NCI-H446 (cell line): ENCODE measurements around the gene TDRD1.

Experiments used
- DNase-seq, 2 experiments: peaks; one replicate each; lab custom pipeline; 2025; lab: John Stamatoyannopoulos, UW

The TDRD1 gene

GRCh38 chr10:114174695-114175188, 4.4 kb upstream of the TDRD1 start:
- DNase-seq, result no peak

DNA sequence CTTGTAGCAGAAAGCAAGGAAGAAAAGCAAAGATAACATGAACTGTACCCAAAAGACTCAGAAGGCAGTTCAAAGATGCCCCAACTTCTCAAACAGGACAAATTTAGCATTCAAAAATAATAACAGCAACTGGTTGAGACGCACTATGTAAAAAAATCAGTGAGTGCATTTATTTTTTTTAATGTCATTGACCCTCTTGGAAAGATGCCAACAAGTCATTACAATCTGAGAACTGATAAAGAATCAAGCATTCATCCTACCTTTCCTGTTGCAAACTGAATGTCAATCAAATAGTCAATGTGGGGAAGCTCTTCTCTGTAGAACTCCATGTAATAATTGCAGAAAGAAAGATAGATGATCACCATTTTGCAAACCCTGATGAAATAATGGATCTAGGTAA, 3.5 kb upstream of the TDRD1 start:
- no peak for DNase-seq

DNA sequence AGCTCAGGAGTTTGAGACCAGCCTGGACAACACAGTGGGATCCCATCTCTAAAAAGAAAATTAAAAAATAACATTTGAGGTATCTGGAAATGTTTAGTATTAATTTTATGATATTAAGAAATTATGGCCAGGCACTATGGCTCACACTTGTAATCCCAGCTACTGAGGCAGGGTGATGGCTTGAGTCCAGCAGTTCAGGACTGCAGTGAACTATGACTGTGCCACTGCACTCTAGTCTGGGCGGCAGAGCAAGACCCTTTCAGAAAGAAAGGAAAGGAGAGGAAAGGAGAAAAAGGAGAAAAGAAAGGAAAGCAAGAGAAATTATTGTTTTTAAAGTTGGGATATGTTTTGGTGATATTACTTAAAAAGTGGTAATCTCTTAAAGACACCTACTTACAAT, 2.6 kb upstream of the TDRD1 start:
- DNase-seq, result no peak

GRCh38 chr10:114179747-114180146, 594 bp downstream of the TDRD1 start:
- DNase-seq, result no peak

DNA sequence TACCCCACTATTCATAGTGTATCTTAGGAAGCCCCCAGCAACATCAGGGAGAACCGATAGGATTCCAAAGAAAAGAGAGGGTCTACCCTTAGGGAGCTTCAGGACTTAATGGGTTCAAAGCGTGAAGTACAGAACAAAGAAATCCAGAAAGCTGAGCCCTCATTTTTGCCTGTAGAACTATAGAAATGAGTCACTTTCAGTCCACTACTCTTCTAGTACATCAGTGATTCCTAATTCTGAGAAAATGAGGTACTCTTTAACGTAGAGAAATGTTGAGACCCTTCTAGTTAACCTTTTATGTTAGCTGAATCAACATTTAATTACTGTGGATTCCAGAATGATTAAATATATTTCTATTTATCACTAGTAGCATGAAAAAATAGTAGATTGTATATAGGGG, 1.8 kb downstream of the TDRD1 start:
- DNase-seq, result no peak

DNA sequence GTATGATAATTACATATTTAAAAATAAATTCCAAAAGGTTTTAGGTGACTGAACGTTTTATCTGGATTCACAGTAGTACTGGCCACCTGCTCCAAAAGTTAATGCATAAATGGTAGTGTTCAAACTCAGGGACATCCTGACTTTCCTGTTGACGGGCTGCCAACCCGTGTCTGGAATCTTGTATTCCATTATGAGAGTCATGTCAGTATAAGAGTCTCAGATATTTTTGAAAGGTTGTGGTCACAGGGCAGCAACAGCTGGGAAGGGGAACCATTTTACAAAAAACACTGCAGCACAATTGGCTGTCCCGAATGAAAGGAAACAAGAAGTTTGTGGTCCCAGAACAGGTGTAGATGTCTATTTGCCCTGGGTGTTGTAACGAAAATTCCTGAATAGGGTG, 2.8 kb downstream of the TDRD1 start:
- DNase-seq, result no peak

DNA sequence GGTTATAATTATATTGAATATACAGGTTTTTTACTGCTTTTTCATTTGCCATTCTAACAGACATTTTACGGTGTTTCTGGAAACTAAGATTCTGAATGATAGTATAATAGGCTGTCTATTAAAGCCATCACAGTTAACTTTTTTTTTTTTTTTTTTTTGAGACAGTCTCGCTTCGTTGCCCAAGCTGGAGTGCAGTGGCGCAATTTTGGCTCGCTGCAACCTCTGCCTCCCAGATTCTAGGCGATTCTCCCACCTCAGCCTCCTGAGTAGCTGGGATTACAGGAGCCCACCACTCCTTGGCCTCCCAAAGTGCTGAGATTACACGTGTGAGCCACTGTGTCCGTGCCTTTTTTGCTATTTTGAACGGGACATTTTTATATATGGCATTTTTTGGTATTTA, 4.4 kb downstream of the TDRD1 start:
- DNase-seq, result no peak

DNA sequence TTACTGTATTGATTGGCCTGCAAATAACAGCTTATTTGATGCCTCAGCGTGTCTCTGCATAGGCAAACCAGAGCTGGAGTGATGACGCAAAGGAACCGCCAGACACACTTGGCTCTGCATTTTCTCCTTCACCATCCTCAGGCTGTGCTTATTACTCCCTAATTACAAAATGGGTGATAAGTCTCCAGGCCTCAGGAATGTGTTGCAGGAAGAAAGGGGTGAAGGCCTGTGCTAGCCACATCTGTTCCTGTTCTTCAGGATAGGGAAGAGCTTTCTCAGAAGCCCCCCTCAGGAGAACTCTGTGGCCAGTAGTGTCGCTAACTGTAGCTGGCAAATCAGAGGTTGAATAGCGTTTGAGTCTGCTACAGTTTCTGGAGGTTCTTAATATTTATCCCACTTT, 5.1 kb downstream of the TDRD1 start:
- DNase-seq, result no peak

DNA sequence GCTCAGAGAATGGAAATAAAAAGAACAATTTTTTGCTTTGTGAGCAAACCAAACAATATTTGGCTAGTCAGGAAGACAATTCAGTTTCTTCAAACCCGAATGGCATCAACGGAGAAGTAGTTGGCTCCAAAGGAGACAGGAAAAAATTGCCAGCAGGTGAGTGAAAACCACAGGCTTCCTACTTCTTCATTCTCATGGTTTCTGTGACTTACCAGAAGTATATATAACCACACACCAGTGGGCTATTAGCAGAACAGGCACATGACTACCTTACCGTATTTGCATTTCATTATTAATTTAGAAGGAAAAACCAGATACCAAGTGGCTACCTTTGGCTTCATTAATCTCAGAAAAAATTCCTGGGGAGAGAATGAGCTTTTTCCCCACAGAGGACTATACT, 8.8 kb downstream of the TDRD1 start:
- DNase-seq, result no peak

DNA sequence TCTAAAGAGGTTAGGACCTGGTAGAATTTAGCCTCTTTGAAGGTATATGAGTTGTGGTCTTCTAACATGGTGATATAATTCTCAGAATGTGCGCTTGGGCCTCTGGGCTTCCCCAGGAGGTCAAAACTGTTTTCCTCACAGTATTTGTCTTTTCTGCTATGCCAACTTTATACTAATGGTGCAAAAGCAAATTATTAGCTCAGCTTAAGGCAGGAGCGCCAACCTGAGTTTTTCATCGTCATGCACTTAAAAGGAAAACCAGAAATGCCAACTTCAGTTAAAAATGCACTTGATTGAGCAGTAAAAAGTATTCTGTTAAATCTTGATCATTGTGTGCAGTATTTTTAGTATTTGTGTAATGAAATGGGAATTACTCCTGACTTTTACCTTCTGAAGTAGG, 9.7 kb downstream of the TDRD1 start:
- DNase-seq, result no peak

- DNase-seq, result no peak
These were observed 10.5 kb downstream of the TDRD1 start for GRCh38 chr10:114189700-114190099.

DNA sequence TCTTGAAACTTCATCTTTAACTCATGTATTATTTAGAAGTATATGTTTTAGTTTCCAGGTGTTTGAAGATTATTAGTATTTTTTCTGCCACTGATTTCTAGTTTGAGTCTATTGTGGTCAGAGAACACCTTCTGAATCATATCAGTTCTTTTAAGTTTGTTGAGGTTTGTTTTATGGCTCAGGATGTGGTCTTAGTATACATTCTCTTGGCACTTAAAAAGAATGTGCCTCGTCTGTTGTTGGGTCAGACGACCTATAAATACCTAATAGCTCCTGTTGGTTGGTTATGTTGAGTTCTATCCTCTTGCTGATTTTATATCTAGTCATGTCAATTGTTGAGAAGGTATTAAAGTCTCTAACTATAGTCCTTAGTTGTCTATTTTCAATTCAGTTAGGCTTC, 15.9 kb downstream of the TDRD1 start:
- no peak for DNase-seq

DNA sequence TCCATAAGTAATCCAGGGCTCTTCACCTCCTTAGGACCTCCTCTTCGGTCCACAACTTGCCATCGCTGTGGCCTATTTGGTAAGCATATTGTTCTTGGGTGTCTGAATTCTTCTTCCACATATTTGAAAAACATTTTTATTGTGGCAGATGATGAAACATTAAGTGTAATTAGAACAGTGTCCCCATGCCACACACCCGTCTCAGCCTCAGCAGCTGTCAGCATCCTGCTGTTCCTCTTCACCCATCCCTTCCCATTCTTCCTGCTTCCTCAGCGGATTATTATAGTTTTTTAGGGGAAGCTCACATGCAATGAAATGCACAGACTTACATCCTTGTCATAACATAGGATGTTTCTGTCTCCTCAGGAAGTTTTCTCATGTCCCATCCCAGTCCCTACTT, 20.1 kb downstream of the TDRD1 start:
- DNase-seq, result no peak

- DNase-seq, result no peak
These were observed 23.7 kb downstream of the TDRD1 start for GRCh38 chr10:114202812-114203211.

DNA sequence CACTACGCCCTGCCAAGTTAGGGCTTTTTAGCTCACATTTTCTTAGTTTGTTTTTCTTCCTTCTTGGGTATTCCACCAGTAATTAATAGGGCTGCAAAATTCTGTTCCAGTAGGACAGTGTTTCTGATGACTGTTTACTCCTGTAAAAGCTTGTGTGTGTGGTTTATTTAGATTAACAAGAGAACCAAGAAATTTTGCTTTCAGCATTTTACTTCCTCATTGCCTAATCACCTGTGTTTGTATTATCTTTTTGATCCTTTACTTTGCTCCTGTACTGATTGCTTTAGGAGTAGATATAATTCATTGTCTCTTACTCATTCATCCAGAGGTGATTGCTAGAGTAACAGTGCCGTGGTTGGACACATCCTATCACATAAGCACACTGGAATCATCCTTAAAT, 27.7 kb downstream of the TDRD1 start:
- DNase-seq, result no peak

DNA sequence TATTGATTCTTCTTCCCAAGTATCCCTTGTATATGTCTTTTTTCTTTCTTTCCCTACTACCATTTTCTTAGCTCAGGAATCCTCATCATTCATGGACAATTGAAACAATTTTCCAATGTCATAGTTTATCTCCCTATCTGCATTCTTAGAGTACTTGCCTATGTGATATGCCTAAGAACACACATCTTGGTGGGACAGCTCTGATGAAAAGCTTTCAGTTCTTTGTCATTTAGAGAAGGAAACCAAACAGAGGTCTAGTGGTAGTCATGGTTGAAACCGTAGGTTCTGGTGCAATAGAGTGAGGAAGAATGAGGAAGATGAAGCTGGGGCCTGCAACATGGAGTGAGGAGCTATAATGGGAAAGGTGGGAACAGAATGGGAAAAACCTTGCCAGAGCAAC, 28.2 kb downstream of the TDRD1 start:
- no peak for DNase-seq

DNA sequence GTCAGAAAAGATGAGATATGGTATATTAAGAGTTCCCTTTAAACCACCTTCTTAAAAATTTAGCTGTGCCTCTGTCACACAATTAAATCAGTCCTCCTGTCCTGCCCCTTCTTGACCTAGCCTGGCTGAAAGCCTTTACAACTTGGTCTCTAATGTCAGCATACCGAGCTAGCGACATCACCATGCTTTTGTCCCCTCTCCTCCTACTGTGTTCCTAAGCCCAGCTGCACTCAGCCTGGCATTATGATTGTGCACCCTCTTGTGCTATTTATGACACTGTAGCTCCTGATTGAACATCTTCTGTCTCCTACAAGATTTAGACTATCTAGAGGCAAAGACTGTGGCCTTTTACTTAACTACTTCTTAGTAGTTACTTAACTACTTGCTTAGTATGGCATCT, 29.2 kb downstream of the TDRD1 start:
- no peak for DNase-seq

DNA sequence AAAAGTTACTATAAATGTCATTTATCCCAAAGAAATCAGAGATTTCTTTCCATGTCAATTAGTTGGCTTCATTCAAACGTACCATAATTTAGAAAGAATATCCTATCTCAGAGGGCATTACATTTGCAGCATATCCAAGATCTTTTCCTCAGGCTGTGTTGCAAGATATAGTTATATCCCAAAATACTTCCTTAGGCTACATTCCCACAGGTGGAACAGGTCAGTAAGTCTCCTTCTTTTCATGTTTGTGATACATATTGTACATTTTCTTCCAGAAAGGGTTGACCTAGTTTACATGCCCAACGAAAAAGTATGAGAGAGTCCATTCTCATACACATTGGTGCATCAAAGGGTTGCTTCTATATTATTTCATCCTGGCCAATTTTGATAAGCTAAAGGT, 33.0 kb downstream of the TDRD1 start:
- DNase-seq, result no peak

DNA sequence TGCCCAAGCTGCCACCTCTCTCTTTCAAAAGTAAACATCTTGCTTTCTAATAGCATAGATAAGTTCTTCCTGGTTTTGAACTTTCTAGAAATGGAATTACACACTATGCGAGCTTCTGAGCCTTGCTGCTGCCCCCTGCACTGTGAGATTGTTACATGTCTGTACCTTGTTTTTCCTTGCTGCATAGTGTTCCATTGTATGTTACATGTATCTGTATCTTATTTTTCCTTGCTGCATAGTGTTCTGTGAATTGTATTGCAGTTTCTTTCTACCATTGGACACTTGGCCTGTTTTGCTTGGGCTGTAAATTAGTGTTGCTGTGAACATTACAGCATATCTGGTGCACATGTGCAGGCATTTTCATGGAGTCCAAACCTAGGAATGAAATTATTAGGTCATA, 35.9 kb downstream of the TDRD1 start:
- no peak for DNase-seq

- DNase-seq, result no peak
These were observed 41.1 kb downstream of the TDRD1 start for GRCh38 chr10:114220281-114220680.

DNA sequence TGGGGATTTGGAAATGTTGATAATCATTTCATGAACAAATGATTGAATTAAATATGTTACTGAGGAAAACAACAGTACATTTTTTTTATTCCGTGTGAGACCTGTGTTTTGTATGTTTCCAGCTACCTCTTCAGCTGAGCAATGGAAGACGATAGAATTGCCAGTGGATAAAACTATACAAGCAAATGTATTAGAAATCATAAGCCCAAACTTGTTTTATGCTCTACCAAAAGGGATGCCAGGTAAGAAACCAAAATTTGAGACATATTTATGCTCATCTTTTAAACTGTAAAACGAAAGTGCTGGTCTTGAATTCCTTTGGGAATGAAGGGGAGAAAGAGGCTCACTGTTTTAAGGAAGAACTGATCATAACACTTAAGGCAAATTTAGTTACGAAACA, 42.1 kb downstream of the TDRD1 start:
- no peak for DNase-seq

GRCh38 chr10:114223066-114223465, 43.9 kb downstream of the TDRD1 start:
- DNase-seq, result no peak

DNA sequence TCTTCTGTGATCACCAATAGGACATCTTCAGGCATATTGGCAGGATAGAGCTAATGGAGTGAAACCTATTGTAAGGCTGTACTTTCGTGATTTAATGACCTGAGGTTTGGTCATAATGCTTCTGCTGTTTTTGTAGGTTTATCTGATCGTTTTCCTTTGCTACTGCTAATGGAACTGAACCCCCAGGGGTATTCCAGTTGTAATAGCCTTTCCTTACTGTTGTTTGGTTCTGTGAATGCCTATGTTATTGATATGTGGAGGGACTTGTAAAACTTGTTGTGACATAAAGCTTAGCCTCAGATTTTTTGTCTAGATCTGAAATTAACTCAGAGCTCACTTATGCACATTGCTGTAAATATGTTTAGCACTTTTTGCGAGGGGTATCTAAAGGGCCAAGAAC, 49.0 kb downstream of the TDRD1 start:
- DNase-seq, result no peak

- no peak for DNase-seq
These were observed 53.5 kb downstream of the TDRD1 start for GRCh38 chr10:114232561-114233176.

DNA sequence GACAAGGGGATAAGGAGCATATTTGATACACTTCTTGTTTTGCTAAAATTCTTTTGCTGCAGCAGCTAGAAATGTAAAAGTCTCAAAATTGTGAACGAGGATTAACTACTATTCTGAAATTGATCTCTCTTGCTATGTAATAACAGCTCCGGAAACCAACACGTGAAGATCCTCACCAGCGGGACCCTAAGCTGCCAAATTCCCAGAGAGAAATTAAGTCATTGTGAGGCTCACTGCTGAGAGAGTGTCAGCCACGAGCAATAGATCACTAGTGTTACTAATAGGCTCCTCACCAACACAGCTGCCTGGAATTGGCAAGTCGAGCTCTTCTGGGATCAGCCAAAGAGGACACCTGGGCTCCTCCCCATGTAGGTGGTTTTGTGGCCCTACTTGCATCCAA, 54.3 kb downstream of the TDRD1 start:
- no peak for DNase-seq
